Measurements from ENCODE around the gene MYL6B.

MYL6B gene

GRCh38 chr12:56152132-56152755 lies at the start of gene MYL6B:
TSS of gene MYL6B (plus strand) at chr12:56152587. CDS start at chr12:56153919, 1,332 bp downstream.
- H3K36me3 ChIP-seq (ENCODE audit: insufficient read depth, insufficient read length, low read length) = peaks cover 22% of the 10 kb centered on the region
- peaks cover 5% of the 10 kb centered on the region for H3K4me1 ChIP-seq (ENCODE audit: insufficient read depth, insufficient read length)
- peak within 1 kb of the TSS; percentile 56 for H3K4me3 ChIP-seq (ENCODE audit: insufficient read length, low read depth)
- peak; percentile 89 for DNase-seq (ENCODE audit: low read depth, low spot score)
- TF ChIP-seq YY1 (IDR thresholded peaks at IDR 0.05; ENCODE audit: insufficient read depth, insufficient read length) = peak; percentile 44
- TF ChIP-seq ZNF274 (IDR thresholded peaks at IDR 0.05; ENCODE audit: low read depth, low read length) = no peak
- peak within 1 kb of the TSS; percentile 85 for H3K9ac ChIP-seq (ENCODE audit: insufficient read length, low read depth)
- H3K27me3 ChIP-seq (ENCODE audit: insufficient read depth, insufficient read length) = no peaks in the 10 kb centered on the region
- no peaks in the 10 kb centered on the region for H3K9me3 ChIP-seq (ENCODE audit: insufficient read depth, low read length)

DNA sequence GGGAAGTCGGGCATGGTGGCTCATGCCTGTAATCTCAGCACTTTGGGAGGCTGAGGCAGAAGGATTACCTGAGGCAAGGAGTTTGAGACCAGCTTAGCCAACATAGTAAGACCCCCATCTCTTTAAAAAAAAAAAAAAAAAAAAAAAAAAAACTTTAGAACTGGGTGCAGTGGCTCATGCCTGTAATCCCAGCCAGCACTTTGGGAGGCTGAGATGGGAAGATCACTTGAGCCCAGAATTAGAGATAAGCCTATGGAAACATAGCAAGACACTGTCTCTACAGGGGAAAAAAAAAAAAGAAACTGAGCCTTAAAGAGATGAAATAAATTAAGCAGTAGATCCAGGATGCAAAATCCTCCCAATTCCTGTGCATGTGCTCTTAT lies 49.7 kb upstream of the MYL6B start:
- Histone ChIP-seq H3K4me3 (ENCODE audit: insufficient read length, low read depth) (no peak overlapping the region), H3K9me3 (ENCODE audit: insufficient read depth, low read length) (no peaks in the 10 kb centered on the region), H3K36me3 (ENCODE audit: insufficient read depth, insufficient read length, low read length) (peaks cover 56% of the 10 kb centered on the region), H3K27me3 (ENCODE audit: insufficient read depth, insufficient read length) (no peaks in the 10 kb centered on the region), H3K4me1 (ENCODE audit: insufficient read depth, insufficient read length) (no peaks in the 10 kb centered on the region), H3K9ac (ENCODE audit: insufficient read length, low read depth) (peak overlapping the region; percentile 90)
- no peak for DNase-seq (ENCODE audit: low read depth, low spot score)
- TF ChIP-seq SUZ12 (IDR thresholded peaks at IDR 0.05; ENCODE audit: extremely low read depth, insufficient read depth, insufficient read length) (no peak), ZNF274 (IDR thresholded peaks at IDR 0.05; ENCODE audit: low read depth, low read length) (no peak), YY1 (IDR thresholded peaks at IDR 0.05; ENCODE audit: insufficient read depth, insufficient read length) (no peak)

DNA sequence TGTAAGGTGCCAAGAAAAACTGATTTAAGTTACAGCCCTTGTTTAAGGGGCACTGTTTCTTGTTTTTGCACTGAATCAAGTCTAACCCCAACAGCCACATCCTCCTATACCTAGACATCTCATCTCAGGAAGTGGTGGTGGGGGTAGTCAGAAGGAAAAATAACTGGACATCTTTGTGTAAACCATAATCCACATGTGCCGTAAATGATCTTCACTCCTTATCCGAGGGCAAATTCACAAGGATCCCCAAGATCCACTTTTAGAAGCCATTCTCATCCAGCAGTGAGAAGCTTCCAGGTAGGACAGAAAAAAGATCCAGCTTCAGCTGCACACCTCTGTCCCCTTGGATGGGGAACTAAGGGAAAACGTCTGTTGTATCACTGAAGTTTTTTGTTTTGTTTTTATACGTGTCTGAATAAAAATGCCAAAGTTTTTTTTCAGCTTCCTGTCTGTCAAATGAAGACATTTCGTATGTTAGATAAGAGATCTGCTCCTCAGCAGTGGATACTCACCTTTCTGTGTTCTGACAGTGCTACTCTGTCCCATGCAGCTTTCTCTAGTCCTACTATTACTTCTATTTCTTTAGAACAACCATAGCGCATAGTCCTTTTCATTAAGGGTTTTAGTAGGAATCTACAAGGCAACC lies 49.2 kb upstream of the MYL6B start:
- no peak for DNase-seq (ENCODE audit: low read depth, low spot score)
- Histone ChIP-seq H3K36me3 (ENCODE audit: insufficient read depth, insufficient read length, low read length) (peaks cover 60% of the 10 kb centered on the region), H3K4me3 (ENCODE audit: insufficient read length, low read depth) (peak overlapping the region; percentile 73), H3K4me1 (ENCODE audit: insufficient read depth, insufficient read length) (no peaks in the 10 kb centered on the region), H3K9me3 (ENCODE audit: insufficient read depth, low read length) (no peaks in the 10 kb centered on the region), H3K9ac (ENCODE audit: insufficient read length, low read depth) (peak overlapping the region; percentile 90), H3K27me3 (ENCODE audit: insufficient read depth, insufficient read length) (no peaks in the 10 kb centered on the region)
- TF ChIP-seq SUZ12 (IDR thresholded peaks at IDR 0.05; ENCODE audit: extremely low read depth, insufficient read depth, insufficient read length) = no peak
- no peak for TF ChIP-seq ZNF274 (IDR thresholded peaks at IDR 0.05; ENCODE audit: low read depth, low read length)
- no peak for TF ChIP-seq YY1 (IDR thresholded peaks at IDR 0.05; ENCODE audit: insufficient read depth, insufficient read length)

DNA sequence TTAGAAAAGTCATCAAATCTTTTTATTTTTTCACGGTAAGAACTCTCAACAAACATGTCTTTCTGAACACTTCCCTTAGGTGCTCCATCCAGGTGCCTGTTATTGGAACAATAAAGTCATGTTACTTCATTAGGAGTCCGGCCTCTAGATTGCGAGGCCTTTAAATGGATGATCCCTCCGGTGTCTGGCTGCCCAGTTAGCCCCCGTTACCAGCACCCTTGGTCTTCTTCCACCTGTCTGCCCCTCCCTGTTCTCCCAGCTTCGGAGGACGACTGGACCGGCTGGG lies 48.6 kb upstream of the MYL6B start:
- H3K4me1 ChIP-seq (ENCODE audit: insufficient read depth, insufficient read length) = no peaks in the 10 kb centered on the region
- H3K9me3 ChIP-seq (ENCODE audit: insufficient read depth, low read length) = no peaks in the 10 kb centered on the region
- no peaks in the 10 kb centered on the region for H3K27me3 ChIP-seq (ENCODE audit: insufficient read depth, insufficient read length)
- TF ChIP-seq SUZ12 (IDR thresholded peaks at IDR 0.05; ENCODE audit: extremely low read depth, insufficient read depth, insufficient read length) (no peak), ZNF274 (IDR thresholded peaks at IDR 0.05; ENCODE audit: low read depth, low read length) (no peak), YY1 (IDR thresholded peaks at IDR 0.05; ENCODE audit: insufficient read depth, insufficient read length) (no peak)
- peaks cover 61% of the 10 kb centered on the region for H3K36me3 ChIP-seq (ENCODE audit: insufficient read depth, insufficient read length, low read length)
- peak overlapping the region; percentile 90 for H3K9ac ChIP-seq (ENCODE audit: insufficient read length, low read depth)
- peak overlapping the region; percentile 73 for H3K4me3 ChIP-seq (ENCODE audit: insufficient read length, low read depth)
- no peak for DNase-seq (ENCODE audit: low read depth, low spot score)

GRCh38 chr12:56104109-56104814 lies 48.1 kb upstream of the MYL6B start, which contains the start of gene PA2G4:
TSS of gene PA2G4 (plus strand) at chr12:56104559. CDS start at chr12:56104738, 179 bp downstream.
- Histone ChIP-seq H3K4me3 (ENCODE audit: insufficient read length, low read depth) (peak within 1 kb of the TSS; percentile 98), H3K36me3 (ENCODE audit: insufficient read depth, insufficient read length, low read length) (peaks cover 65% of the 10 kb centered on the region), H3K9me3 (ENCODE audit: insufficient read depth, low read length) (no peaks in the 10 kb centered on the region), H3K27me3 (ENCODE audit: insufficient read depth, insufficient read length) (no peaks in the 10 kb centered on the region), H3K4me1 (ENCODE audit: insufficient read depth, insufficient read length) (no peaks in the 10 kb centered on the region), H3K9ac (ENCODE audit: insufficient read length, low read depth) (peak within 1 kb of the TSS; percentile 99)
- TF ChIP-seq ZNF274 (IDR thresholded peaks at IDR 0.05; ENCODE audit: low read depth, low read length) (no peak), YY1 (IDR thresholded peaks at IDR 0.05; ENCODE audit: insufficient read depth, insufficient read length) (no peak), SUZ12 (IDR thresholded peaks at IDR 0.05; ENCODE audit: extremely low read depth, insufficient read depth, insufficient read length) (no peak)
- DNase-seq (ENCODE audit: low read depth, low spot score) = peak; percentile 99

DNA sequence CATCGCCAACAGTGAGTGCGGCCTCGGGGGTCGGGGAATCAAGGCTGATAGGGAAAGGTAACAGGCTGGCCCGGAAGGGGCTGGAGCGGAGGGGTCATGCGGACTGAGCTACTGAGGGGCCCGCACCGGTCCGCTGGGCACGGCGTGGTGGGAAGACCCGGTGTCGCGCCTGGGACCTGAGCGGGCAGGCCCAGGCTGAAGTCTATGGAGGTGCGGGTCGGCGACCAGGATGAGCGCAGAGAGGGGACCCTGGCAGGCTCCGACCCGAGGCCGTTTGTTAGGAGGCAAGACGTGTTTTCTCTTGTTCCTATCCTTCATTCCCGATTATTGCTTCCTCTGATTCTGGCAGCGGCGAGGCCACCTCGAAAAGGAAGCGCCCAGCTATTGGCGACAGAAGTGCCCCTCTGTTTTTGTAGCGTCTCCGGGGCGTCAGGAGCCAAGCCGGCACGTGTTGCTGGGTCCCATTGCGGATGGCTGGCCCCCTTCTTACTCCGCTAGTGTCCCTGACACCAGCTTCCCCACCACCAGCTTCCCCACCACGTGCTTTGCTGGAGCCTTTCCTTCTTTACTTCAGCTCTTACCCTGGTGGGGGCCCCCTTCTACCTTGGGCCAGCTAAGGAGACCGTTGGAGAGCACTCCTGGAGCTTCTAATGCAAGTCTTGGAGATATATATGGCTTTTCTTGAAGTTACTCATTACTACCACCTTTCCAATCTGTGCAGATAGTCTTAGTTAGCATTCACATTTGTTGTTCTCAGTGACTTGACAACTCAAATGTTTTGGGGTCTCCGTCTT lies 47.4 kb upstream of the MYL6B start:
- H3K9me3 ChIP-seq (ENCODE audit: insufficient read depth, low read length) = no peaks in the 10 kb centered on the region
- peaks cover 66% of the 10 kb centered on the region for H3K36me3 ChIP-seq (ENCODE audit: insufficient read depth, insufficient read length, low read length)
- DNase-seq (ENCODE audit: low read depth, low spot score) = no peak
- no peaks in the 10 kb centered on the region for H3K4me1 ChIP-seq (ENCODE audit: insufficient read depth, insufficient read length)
- H3K9ac ChIP-seq (ENCODE audit: insufficient read length, low read depth) = peak overlapping the region; percentile 99
- TF ChIP-seq SUZ12 (IDR thresholded peaks at IDR 0.05; ENCODE audit: extremely low read depth, insufficient read depth, insufficient read length) (no peak), ZNF274 (IDR thresholded peaks at IDR 0.05; ENCODE audit: low read depth, low read length) (no peak), YY1 (IDR thresholded peaks at IDR 0.05; ENCODE audit: insufficient read depth, insufficient read length) (no peak)
- no peaks in the 10 kb centered on the region for H3K27me3 ChIP-seq (ENCODE audit: insufficient read depth, insufficient read length)
- peak overlapping the region; percentile 98 for H3K4me3 ChIP-seq (ENCODE audit: insufficient read length, low read depth)

DNA sequence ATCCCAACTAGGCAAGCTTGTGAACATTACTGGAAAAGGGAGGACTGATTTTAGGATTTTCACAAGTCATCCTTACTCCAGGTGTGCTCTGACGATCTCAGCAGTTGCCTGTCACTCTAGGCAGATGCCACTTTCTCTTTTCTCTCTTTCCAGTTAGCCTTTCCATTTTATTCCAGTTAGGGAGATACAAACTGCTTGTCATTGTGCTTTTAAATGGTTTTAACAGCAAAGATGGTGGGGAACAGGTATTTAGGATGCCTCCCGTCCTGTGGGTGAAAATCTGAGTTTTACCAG lies 46.8 kb upstream of the MYL6B start:
- peak overlapping the region; percentile 99 for H3K9ac ChIP-seq (ENCODE audit: insufficient read length, low read depth)
- no peak for TF ChIP-seq YY1 (IDR thresholded peaks at IDR 0.05; ENCODE audit: insufficient read depth, insufficient read length)
- TF ChIP-seq SUZ12 (IDR thresholded peaks at IDR 0.05; ENCODE audit: extremely low read depth, insufficient read depth, insufficient read length) = no peak
- TF ChIP-seq ZNF274 (IDR thresholded peaks at IDR 0.05; ENCODE audit: low read depth, low read length) = no peak
- no peak for DNase-seq (ENCODE audit: low read depth, low spot score)
- H3K9me3 ChIP-seq (ENCODE audit: insufficient read depth, low read length) = no peaks in the 10 kb centered on the region
- peaks cover 70% of the 10 kb centered on the region for H3K36me3 ChIP-seq (ENCODE audit: insufficient read depth, insufficient read length, low read length)
- H3K27me3 ChIP-seq (ENCODE audit: insufficient read depth, insufficient read length) = no peaks in the 10 kb centered on the region
- peak overlapping the region; percentile 98 for H3K4me3 ChIP-seq (ENCODE audit: insufficient read length, low read depth)
- no peaks in the 10 kb centered on the region for H3K4me1 ChIP-seq (ENCODE audit: insufficient read depth, insufficient read length)

All from NT2/D1 (cell line).